Measurements from ENCODE around the gene ANKRD45.
"Not testable (repeated sequence)": the region's sequence is repeated elsewhere in the genome, so short reads cannot be mapped to it uniquely, and the experiment has no call there.

Gene ANKRD45

DNA sequence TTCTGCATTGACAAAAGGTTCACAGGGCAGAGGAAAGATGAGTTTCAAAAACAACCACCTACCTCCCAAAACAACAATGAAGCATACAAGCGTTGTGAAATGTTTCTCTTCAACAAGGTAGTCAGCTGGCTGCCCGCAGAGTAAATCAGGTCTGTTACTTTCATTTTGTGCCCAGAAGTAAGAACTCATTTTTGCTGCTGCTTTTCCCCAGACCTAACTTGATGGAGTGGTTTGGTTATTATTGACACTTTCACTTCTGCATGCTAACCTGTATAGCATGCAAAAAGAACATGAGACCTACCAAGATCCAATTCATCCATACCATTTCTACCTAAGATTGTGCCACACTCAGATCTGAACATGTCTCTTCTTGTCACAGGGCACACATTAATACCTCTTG is 68.1 kb downstream of the ANKRD45 start:
- Histone ChIP-seq H3K56ac (ENCODE audit: low read length) (no peak overlapping the region), H3K4ac (ENCODE audit: low read depth, low read length) (no peak overlapping the region), H2BK120ac (ENCODE audit: low read depth, low read length) (no peak overlapping the region), H2AK5ac (ENCODE audit: low read length) (no peak overlapping the region), H3K4me2 (ENCODE audit: low read length) (no peak overlapping the region), H3K79me2 (ENCODE audit: control insufficient read depth, insufficient read depth, low read length) (no peaks in the 10 kb centered on the region), H4K5ac (ENCODE audit: low read length) (no peak overlapping the region), H3K4me1 (ENCODE audit: control insufficient read depth, low read depth, low read length) (no peaks in the 10 kb centered on the region), H3K23ac (ENCODE audit: low read length) (no peak overlapping the region), H4K8ac (ENCODE audit: low read depth, low read length) (no peak overlapping the region), H3K18ac (ENCODE audit: low read length) (no peak overlapping the region), H3K4me3 (ENCODE audit: low read length) (no peak overlapping the region), H2BK5ac (ENCODE audit: low read length) (no peak overlapping the region), H3K36me3 (ENCODE audit: control insufficient read depth, insufficient read depth, low read length) (no peaks in the 10 kb centered on the region), H3K27me3 (ENCODE audit: insufficient read depth, low read length, poor library complexity) (no peaks in the 10 kb centered on the region), H3K9ac (ENCODE audit: low read length) (no peak overlapping the region), H3K79me1 (ENCODE audit: low read length) (no peaks in the 10 kb centered on the region), H3K27ac (ENCODE audit: low read depth, low read length) (no peak overlapping the region), H2BK15ac (replicated peaks; ENCODE audit: low read depth) (no peak overlapping the region)
- no CpG with 5 or more reads among the region's 2 CpGs for WGBS (ENCODE audit: extremely low coverage, insufficient coverage, low lambda C conversion rate)
- DNase-seq: no peak

DNA sequence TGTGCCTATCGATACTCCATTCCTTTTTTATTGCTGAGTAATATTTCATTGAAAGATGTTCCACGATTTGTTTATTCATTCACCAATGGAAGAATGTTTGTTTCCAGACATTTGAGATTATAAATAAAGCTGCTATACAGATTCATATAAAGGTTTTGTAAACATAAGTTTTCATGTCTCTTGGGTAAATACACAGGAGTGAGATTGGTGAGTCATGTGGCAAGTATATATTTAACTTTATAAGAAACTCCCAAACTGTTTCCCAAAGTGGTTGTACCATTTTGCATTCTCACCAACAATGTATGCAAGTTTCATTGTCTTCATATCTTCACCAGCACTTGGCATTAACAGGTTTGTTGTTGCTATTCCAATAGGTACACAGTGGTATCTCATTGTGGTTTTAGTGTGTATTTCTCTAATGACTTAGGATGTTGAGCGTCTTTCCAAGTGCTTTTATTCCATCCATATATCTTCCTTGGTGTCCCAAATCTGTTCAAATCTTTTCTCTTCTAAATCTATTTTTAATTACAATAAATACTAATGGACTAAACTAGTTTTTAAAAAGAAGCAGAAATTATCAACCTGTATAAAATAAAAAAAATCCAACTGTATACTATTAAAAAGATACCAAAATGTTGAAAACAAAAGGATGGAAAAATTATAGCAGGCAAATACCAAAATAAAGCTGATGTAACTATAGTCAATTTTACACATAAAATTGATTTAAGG is 73.4 kb downstream of the ANKRD45 start:
- Histone ChIP-seq H3K18ac (ENCODE audit: low read length) (no peak overlapping the region), H3K9ac (ENCODE audit: low read length) (no peak overlapping the region), H3K79me1 (ENCODE audit: low read length) (no peaks in the 10 kb centered on the region), H3K27ac (ENCODE audit: low read depth, low read length) (no peak overlapping the region), H3K23ac (ENCODE audit: low read length) (no peak overlapping the region), H3K27me3 (ENCODE audit: insufficient read depth, low read length, poor library complexity) (no peaks in the 10 kb centered on the region), H3K36me3 (ENCODE audit: control insufficient read depth, insufficient read depth, low read length) (no peaks in the 10 kb centered on the region), H4K5ac (ENCODE audit: low read length) (no peak overlapping the region), H2BK15ac (replicated peaks; ENCODE audit: low read depth) (no peak overlapping the region), H3K4me1 (ENCODE audit: control insufficient read depth, low read depth, low read length) (no peaks in the 10 kb centered on the region), H3K4me3 (ENCODE audit: low read length) (no peak overlapping the region), H2BK120ac (ENCODE audit: low read depth, low read length) (no peak overlapping the region), H2BK5ac (ENCODE audit: low read length) (no peak overlapping the region), H3K4ac (ENCODE audit: low read depth, low read length) (no peak overlapping the region), H3K4me2 (ENCODE audit: low read length) (no peak overlapping the region), H2AK5ac (ENCODE audit: low read length) (no peak overlapping the region), H3K56ac (ENCODE audit: low read length) (no peak overlapping the region), H4K8ac (ENCODE audit: low read depth, low read length) (no peak overlapping the region), H3K79me2 (ENCODE audit: control insufficient read depth, insufficient read depth, low read length) (no peaks in the 10 kb centered on the region)
- WGBS (ENCODE audit: extremely low coverage, insufficient coverage, low lambda C conversion rate): no CpG with 5 or more reads among the region's 3 CpGs
- no peak for DNase-seq

DNA sequence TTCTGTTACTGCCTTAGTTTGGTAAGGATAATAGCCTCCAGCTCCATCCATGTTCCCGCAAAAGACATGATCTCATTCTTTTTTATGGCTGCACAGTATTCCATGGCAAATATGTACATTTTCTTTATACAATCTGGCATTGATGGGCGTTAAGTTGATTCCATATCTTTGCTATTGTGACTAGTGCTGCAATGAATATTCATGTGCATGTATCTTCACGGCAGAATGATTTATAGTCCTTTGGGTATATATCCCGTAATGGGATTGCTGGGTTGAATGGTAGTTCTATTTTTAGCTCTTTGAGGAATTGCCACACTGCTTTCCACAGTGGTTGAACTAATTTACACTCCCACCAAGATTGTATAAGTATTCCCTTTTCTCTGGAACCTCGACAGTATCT is 78.5 kb downstream of the ANKRD45 start:
- H3K56ac ChIP-seq (ENCODE audit: low read length); H3K18ac ChIP-seq (ENCODE audit: low read length); H2AK5ac ChIP-seq (ENCODE audit: low read length); H3K79me1 ChIP-seq (ENCODE audit: low read length); DNase-seq; H2BK120ac ChIP-seq (ENCODE audit: low read depth, low read length); H3K4ac ChIP-seq (ENCODE audit: low read depth, low read length); H2BK5ac ChIP-seq (ENCODE audit: low read length); H3K4me2 ChIP-seq (ENCODE audit: low read length); H4K8ac ChIP-seq (ENCODE audit: low read depth, low read length); H3K27ac ChIP-seq (ENCODE audit: low read depth, low read length); H3K9ac ChIP-seq (ENCODE audit: low read length); H3K4me1 ChIP-seq (ENCODE audit: control insufficient read depth, low read depth, low read length); H3K23ac ChIP-seq (ENCODE audit: low read length); H3K79me2 ChIP-seq (ENCODE audit: control insufficient read depth, insufficient read depth, low read length); H2BK15ac ChIP-seq (replicated peaks; ENCODE audit: low read depth); H3K36me3 ChIP-seq (ENCODE audit: control insufficient read depth, insufficient read depth, low read length); H3K27me3 ChIP-seq (ENCODE audit: insufficient read depth, low read length, poor library complexity); H4K5ac ChIP-seq (ENCODE audit: low read length); H3K4me3 ChIP-seq (ENCODE audit: low read length): not testable (repeated sequence)
- no CpG with 5 or more reads among the region's 5 CpGs for WGBS (ENCODE audit: extremely low coverage, insufficient coverage, low lambda C conversion rate)

DNA sequence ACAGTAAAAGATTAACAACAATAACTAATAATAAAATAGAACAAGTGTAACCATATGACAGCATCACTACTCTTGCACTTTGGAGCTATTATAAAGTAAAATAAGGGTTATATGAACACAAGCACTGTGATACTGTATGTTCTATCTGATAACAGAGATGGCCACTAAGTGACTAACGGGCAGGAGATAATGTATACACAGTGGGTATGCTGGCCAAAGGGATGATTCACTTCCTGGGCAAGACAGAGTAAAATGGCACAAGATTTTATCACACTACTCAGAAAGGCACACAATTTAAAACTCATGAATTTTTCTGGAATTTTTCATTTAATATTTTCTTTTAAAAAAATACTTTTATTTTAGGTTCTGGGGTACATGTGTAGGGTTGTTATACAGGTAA is 79.1 kb downstream of the ANKRD45 start:
- no peak for DNase-seq
- H4K5ac ChIP-seq (ENCODE audit: low read length): no peak overlapping the region
- no peak overlapping the region for H2BK120ac ChIP-seq (ENCODE audit: low read depth, low read length)
- no peak overlapping the region for H3K4ac ChIP-seq (ENCODE audit: low read depth, low read length)
- H3K36me3 ChIP-seq (ENCODE audit: control insufficient read depth, insufficient read depth, low read length): no peaks in the 10 kb centered on the region
- no peak overlapping the region for H3K9ac ChIP-seq (ENCODE audit: low read length)
- H3K18ac ChIP-seq (ENCODE audit: low read length): no peak overlapping the region
- no peaks in the 10 kb centered on the region for H3K79me1 ChIP-seq (ENCODE audit: low read length)
- no peaks in the 10 kb centered on the region for H3K79me2 ChIP-seq (ENCODE audit: control insufficient read depth, insufficient read depth, low read length)
- H4K8ac ChIP-seq (ENCODE audit: low read depth, low read length): no peak overlapping the region
- H3K4me3 ChIP-seq (ENCODE audit: low read length): no peak overlapping the region
- H3K4me1 ChIP-seq (ENCODE audit: control insufficient read depth, low read depth, low read length): no peaks in the 10 kb centered on the region
- no peak overlapping the region for H2AK5ac ChIP-seq (ENCODE audit: low read length)
- H3K56ac ChIP-seq (ENCODE audit: low read length): no peak overlapping the region
- H2BK5ac ChIP-seq (ENCODE audit: low read length): no peak overlapping the region
- no peak overlapping the region for H3K4me2 ChIP-seq (ENCODE audit: low read length)
- no peak overlapping the region for H3K27ac ChIP-seq (ENCODE audit: low read depth, low read length)
- WGBS (ENCODE audit: extremely low coverage, insufficient coverage, low lambda C conversion rate): no CpG with 5 or more reads among the region's 1 CpG
- no peak overlapping the region for H3K23ac ChIP-seq (ENCODE audit: low read length)
- H3K27me3 ChIP-seq (ENCODE audit: insufficient read depth, low read length, poor library complexity): no peaks in the 10 kb centered on the region
- H2BK15ac ChIP-seq (replicated peaks; ENCODE audit: low read depth): no peak overlapping the region

DNA sequence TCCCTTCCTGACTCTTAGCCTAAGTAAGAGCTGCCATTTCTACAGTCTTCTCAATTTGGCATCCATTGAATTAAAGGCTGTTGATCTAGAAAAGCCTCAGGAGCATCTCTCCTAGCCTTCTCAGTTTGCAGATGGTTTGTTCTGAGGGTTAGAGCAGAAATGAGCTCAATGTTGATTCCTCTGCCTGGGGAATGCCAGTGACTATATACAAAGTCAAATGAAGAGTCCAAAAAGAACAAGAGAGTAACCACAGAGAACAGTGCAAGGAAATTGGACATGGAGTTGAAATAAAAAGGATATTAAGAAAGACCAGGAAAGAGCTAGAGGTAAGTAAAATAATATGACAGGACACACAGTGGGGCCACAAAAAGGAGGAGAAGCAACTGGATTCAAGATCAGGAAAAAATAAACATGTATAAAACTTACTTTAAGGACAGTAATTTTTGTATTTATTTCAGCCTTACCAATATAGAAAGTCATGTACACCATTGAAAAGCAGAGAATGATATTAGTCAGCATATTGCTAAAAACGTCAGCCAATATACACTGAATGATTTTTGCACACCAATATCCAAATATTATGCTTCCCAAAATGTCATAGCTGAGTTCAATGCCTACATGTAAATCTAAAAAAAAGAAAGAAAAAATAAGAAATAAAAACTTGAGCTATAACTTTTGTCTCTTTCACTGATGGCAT is 88.1 kb downstream of the ANKRD45 start:
- Histone ChIP-seq H3K18ac (ENCODE audit: low read length) (no peak overlapping the region), H3K27me3 (ENCODE audit: insufficient read depth, low read length, poor library complexity) (no peaks in the 10 kb centered on the region), H2AK5ac (ENCODE audit: low read length) (no peak overlapping the region), H3K36me3 (ENCODE audit: control insufficient read depth, insufficient read depth, low read length) (no peaks in the 10 kb centered on the region), H4K5ac (ENCODE audit: low read length) (no peak overlapping the region), H3K9ac (ENCODE audit: low read length) (no peak overlapping the region), H3K27ac (ENCODE audit: low read depth, low read length) (no peak overlapping the region), H3K79me1 (ENCODE audit: low read length) (no peaks in the 10 kb centered on the region), H2BK5ac (ENCODE audit: low read length) (no peak overlapping the region), H3K56ac (ENCODE audit: low read length) (no peak overlapping the region), H3K23ac (ENCODE audit: low read length) (no peak overlapping the region), H3K4me3 (ENCODE audit: low read length) (no peak overlapping the region), H4K8ac (ENCODE audit: low read depth, low read length) (no peak overlapping the region), H3K4me1 (ENCODE audit: control insufficient read depth, low read depth, low read length) (no peaks in the 10 kb centered on the region), H2BK15ac (replicated peaks; ENCODE audit: low read depth) (no peak overlapping the region), H3K4me2 (ENCODE audit: low read length) (no peak overlapping the region), H3K79me2 (ENCODE audit: control insufficient read depth, insufficient read depth, low read length) (no peaks in the 10 kb centered on the region), H3K4ac (ENCODE audit: low read depth, low read length) (no peak overlapping the region), H2BK120ac (ENCODE audit: low read depth, low read length) (no peak overlapping the region)
- no peak for DNase-seq
- WGBS (ENCODE audit: extremely low coverage, insufficient coverage, low lambda C conversion rate): no CpG with 5 or more reads among the region's 1 CpG

All from mesendoderm (in vitro differentiated cells).